ENCODE results near the gene C8G.

GRCh38 chr9:136917902-136918301 is 27.1 kb upstream of the C8G start:
- TF ChIP-seq CTCF (IDR thresholded peaks at IDR 0.05) = no peak
- no peak for TF ChIP-seq POLR2AphosphoS5 (IDR thresholded peaks at IDR 0.05; ENCODE audit: insufficient read depth in 1 of 2, low read depth in 1 of 2)

Data from vagina (tissue), 2 donors.